ENCODE results near the gene METTL25B. TPM values are rescaled to one million over a fixed set of nuclear protein-coding genes. Genes with fewer than 3 reads are reported as not detected.
A peak's percentile ranks its signal among the peaks of the same experiment; 100 is the strongest.

METTL25B gene
- total and polyA plus RNA-seq, 2 of the 13 experiments (the other 11 are each of a cell fraction or from before 2014, with no cell fraction given), result 11.9 to 24.0 TPM

DNA sequence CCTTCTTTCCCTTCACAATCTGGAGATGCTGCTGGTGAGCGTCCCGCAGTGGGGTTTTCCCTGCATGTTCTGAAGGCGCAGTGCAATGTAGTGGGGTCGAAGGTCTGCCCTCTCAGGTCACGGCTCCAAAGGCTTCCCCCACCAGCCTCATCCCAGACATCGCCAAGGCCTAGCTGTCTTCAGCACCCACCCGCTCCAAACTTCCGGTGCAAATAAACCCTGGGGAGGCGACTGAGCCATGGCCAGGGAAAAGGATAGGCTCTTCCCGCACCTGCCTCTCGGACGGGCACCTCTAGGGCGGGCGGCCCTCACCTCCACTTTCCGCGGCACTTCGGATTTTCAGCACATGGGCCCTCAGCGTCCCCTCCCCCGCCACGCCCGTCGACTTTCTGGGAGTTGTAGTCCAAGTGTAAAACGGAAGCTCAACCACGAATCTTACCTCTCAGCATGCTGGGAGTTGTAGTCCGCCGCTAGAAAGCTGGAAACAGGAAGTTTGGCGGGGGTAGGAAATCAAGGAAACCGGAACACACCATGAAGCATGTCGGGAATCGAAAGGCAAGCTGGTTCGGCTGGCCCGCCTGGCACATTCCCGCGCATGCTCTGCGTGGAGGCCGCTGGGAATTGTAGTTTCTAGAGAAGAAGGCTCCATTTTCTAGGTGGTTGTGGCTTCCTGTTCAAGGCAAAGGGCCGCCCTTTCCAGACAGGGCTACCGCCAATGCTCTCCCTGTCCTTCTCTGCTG is 12.6 kb downstream of the METTL25B start, which contains the start of gene MRPL24 (continued):
- TF ChIP-seq, protein P1, sequence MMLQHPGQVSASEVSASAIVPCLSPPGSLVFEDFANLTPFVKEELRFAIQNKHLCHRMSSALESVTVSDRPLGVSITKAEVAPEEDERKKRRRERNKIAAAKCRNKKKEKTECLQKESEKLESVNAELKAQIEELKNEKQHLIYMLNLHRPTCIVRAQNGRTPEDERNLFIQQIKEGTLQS (CRISPR knock-in tag; IDR thresholded peaks at IDR 0.05), result peak; percentile 22; the same call in 1 of the 2 replicates
- TF ChIP-seq ZNF75D (CRISPR knock-in tag; IDR thresholded peaks at IDR 0.05; ENCODE audit: borderline replicate concordance) (no peak), CBX5 (CRISPR knock-in tag; IDR thresholded peaks at IDR 0.05; ENCODE audit: borderline replicate concordance) (peak; percentile 69), SMARCC2 (IDR thresholded peaks at IDR 0.05) (no peak), ZNF136 (CRISPR knock-in tag; IDR thresholded peaks at IDR 0.05; ENCODE audit: low read depth) (0 out of 2 replicates have a peak, but pooled peaks have one; percentile 65), FOXK1 (CRISPR knock-in tag; IDR thresholded peaks at IDR 0.05; ENCODE audit: borderline replicate concordance, low read depth) (peak; percentile 91), ATF1 (CRISPR knock-in tag; IDR thresholded peaks at IDR 0.05) (peak; percentile 91), ZNF510 (CRISPR knock-in tag; IDR thresholded peaks at IDR 0.05; ENCODE audit: low read depth) (0 out of 2 replicates have a peak, but pooled peaks have one; percentile 70), TEAD2 (CRISPR knock-in tag; IDR thresholded peaks at IDR 0.05) (no peak)
- TF ChIP-seq, protein P2, sequence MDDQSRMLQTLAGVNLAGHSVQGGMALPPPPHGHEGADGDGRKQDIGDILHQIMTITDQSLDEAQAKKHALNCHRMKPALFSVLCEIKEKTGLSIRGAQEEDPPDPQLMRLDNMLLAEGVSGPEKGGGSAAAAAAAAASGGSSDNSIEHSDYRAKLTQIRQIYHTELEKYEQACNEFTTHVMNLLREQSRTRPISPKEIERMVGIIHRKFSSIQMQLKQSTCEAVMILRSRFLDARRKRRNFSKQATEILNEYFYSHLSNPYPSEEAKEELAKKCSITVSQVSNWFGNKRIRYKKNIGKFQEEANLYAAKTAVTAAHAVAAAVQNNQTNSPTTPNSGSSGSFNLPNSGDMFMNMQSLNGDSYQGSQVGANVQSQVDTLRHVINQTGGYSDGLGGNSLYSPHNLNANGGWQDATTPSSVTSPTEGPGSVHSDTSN (CRISPR knock-in tag; IDR thresholded peaks at IDR 0.05; ENCODE audit: borderline replicate concordance), result no peak
- TF ChIP-seq, protein P3, sequence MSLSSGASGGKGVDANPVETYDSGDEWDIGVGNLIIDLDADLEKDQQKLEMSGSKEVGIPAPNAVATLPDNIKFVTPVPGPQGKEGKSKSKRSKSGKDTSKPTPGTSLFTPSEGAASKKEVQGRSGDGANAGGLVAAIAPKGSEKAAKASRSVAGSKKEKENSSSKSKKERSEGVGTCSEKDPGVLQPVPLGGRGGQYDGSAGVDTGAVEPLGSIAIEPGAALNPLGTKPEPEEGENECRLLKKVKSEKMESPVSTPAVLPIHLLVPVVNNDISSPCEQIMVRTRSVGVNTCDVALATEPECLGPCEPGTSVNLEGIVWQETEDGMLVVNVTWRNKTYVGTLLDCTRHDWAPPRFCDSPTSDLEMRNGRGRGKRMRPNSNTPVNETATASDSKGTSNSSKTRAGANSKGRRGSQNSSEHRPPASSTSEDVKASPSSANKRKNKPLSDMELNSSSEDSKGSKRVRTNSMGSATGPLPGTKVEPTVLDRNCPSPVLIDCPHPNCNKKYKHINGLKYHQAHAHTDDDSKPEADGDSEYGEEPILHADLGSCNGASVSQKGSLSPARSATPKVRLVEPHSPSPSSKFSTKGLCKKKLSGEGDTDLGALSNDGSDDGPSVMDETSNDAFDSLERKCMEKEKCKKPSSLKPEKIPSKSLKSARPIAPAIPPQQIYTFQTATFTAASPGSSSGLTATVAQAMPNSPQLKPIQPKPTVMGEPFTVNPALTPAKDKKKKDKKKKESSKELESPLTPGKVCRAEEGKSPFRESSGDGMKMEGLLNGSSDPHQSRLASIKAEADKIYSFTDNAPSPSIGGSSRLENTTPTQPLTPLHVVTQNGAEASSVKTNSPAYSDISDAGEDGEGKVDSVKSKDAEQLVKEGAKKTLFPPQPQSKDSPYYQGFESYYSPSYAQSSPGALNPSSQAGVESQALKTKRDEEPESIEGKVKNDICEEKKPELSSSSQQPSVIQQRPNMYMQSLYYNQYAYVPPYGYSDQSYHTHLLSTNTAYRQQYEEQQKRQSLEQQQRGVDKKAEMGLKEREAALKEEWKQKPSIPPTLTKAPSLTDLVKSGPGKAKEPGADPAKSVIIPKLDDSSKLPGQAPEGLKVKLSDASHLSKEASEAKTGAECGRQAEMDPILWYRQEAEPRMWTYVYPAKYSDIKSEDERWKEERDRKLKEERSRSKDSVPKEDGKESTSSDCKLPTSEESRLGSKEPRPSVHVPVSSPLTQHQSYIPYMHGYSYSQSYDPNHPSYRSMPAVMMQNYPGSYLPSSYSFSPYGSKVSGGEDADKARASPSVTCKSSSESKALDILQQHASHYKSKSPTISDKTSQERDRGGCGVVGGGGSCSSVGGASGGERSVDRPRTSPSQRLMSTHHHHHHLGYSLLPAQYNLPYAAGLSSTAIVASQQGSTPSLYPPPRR (CRISPR knock-in tag; IDR thresholded peaks at IDR 0.05; ENCODE audit: borderline replicate concordance), result peak; percentile 68; the same call in 1 of the 2 replicates
- TF ChIP-seq, protein P4, sequence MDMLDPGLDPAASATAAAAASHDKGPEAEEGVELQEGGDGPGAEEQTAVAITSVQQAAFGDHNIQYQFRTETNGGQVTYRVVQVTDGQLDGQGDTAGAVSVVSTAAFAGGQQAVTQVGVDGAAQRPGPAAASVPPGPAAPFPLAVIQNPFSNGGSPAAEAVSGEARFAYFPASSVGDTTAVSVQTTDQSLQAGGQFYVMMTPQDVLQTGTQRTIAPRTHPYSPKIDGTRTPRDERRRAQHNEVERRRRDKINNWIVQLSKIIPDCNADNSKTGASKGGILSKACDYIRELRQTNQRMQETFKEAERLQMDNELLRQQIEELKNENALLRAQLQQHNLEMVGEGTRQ (IDR thresholded peaks at IDR 0.05; ENCODE audit: low read depth, low read length), result no peak
- TF ChIP-seq, protein P4 (CRISPR knock-in tag; IDR thresholded peaks at IDR 0.05; ENCODE audit: borderline replicate concordance), result 0 out of 2 replicates have a peak, but pooled peaks have one; percentile 39
- TF ChIP-seq, protein P5, sequence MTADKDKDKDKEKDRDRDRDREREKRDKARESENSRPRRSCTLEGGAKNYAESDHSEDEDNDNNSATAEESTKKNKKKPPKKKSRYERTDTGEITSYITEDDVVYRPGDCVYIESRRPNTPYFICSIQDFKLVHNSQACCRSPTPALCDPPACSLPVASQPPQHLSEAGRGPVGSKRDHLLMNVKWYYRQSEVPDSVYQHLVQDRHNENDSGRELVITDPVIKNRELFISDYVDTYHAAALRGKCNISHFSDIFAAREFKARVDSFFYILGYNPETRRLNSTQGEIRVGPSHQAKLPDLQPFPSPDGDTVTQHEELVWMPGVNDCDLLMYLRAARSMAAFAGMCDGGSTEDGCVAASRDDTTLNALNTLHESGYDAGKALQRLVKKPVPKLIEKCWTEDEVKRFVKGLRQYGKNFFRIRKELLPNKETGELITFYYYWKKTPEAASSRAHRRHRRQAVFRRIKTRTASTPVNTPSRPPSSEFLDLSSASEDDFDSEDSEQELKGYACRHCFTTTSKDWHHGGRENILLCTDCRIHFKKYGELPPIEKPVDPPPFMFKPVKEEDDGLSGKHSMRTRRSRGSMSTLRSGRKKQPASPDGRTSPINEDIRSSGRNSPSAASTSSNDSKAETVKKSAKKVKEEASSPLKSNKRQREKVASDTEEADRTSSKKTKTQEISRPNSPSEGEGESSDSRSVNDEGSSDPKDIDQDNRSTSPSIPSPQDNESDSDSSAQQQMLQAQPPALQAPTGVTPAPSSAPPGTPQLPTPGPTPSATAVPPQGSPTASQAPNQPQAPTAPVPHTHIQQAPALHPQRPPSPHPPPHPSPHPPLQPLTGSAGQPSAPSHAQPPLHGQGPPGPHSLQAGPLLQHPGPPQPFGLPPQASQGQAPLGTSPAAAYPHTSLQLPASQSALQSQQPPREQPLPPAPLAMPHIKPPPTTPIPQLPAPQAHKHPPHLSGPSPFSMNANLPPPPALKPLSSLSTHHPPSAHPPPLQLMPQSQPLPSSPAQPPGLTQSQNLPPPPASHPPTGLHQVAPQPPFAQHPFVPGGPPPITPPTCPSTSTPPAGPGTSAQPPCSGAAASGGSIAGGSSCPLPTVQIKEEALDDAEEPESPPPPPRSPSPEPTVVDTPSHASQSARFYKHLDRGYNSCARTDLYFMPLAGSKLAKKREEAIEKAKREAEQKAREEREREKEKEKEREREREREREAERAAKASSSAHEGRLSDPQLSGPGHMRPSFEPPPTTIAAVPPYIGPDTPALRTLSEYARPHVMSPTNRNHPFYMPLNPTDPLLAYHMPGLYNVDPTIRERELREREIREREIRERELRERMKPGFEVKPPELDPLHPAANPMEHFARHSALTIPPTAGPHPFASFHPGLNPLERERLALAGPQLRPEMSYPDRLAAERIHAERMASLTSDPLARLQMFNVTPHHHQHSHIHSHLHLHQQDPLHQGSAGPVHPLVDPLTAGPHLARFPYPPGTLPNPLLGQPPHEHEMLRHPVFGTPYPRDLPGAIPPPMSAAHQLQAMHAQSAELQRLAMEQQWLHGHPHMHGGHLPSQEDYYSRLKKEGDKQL (CRISPR knock-in tag; IDR thresholded peaks at IDR 0.05; ENCODE audit: low read depth), result no peak

Measured in HepG2 (cell line).